Inferior parietal cortex (tissue), 1 donor: ENCODE data around the gene RHOT2.
A peak's percentile ranks its signal among the peaks of the same experiment; 100 is the strongest.
"Not testable (repeated sequence)": the region's sequence is repeated elsewhere in the genome, so short reads cannot be mapped to it uniquely, and the experiment has no call there.

Source experiments
- DNase-seq: peaks from one replicate; pipeline ENCODE4 v3.0.0-alpha.2; 2016; ENCODE audit errors: extremely low spot score

The RHOT2 gene

DNA sequence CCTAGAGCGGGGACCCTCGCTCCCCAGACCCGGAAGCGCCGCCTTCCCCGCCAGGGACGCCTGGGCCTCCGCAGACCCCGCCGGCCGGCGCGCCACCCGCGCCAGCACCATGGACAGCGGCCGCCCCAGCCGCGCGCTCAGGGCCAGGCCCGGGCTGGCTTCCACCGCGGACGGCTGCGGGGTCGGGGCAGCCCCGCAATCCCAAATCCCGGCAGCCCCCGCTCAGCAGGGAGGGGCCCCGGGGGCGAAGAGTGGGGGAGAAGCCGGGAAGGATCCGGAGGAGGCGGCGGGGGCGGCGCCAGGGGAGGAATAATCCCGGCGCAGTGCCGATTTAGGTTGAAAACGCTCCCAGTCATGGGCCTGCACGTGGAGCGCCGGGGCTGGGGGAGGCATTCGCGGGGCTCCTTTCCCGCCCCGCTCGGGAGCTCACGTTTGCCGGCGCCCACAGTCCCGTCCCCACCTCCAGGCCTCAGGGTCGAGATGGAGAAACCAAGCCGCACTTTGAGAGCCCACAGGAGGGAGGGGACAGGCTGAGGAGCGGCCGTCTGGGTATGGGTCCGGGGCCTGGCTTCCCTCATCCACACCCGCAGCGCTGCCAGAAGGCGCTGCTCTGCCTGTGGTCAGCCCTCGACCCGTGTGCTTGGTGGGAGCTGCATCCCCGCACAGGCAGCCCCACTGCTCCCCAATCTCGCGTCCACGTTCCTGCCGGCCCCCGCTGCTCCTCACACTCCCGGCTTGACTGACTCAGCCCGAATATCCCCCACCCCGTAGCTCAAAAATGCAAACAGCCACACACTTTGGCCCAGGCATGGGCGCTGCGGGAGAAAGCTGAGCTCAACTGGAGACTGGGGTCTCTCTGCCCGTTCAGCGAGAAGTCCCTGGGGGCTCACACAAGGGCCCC is 33.0 kb downstream of the RHOT2 start:
- DNase-seq = no peak

DNA sequence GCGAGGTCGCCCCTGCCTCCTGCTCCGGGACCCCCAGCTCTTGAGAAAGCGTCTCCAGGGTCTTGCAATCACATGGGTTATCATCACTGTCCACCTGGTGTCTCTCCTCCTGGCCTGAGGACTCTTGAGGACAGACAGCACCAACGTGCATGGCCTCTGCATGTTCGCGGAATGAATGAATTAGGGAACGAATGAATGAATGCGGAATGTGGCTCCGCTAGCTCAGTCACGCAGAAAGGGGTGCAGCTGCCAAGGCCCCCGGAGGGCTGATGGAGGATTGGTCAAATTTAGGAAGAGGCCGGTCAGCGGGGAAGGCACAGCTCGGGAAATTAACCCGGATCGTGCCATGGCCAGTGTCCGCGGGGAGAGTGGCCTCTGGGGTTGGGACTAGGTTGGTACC is 34.4 kb downstream of the RHOT2 start:
- no peak for DNase-seq

GRCh38 chr16:703406-703805 is 35.5 kb downstream of the RHOT2 start:
- no peak for DNase-seq

- DNase-seq = no peak
These were observed 36.1 kb downstream of the RHOT2 start for GRCh38 chr16:704047-704446.

GRCh38 chr16:704552-705380 is 36.8 kb downstream of the RHOT2 start:
- DNase-seq = no peak

- DNase-seq = no peak
These were observed 37.7 kb downstream of the RHOT2 start, which contains the start of gene FBXL16 for GRCh38 chr16:705431-706188. TSS of gene FBXL16 (minus strand) at chr16:705801. CDS start at chr16:697405, 8,396 bp downstream.

DNA sequence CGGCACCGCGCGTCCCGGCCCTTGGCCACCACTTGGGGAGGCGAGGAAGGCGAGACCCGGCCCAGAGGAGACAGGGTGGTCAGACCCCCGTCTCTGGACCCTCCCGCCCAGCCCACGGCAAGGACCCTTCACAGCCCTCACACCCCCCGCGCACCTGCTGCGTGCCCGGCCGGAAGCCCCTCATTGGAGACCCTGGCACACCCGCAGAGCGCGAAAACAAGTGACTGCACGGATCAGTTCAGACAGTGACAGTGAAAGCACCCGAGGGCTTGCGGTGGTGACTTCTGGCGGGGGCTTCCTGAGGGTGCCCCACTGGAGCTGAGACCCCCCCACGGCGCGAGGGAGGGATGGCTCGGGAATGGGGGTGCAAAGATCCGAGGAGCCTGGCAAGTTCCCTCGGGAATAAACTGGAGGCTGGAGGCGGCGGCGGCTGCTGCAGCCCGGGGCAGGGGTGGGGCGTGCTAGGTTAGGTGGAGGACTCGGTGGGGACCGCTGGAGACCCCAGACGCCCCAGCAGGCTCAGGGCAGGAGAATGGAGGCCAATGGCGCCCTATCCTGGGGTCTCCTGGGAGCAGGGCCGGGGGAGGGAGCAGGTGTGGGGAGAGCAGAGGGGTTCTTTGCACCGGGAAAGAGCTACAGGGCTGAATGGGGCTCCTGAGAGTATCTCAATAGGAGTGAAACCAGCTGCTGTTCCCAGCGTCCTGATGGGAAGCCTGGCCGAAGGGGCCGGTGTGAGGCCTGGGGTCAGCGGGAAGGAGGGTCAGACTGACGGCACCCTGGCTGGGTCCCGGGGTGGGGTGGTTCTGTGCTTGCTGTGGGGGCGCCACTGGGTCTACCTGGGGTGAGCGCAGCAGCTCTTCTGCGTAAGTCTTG is 38.5 kb downstream of the RHOT2 start:
- no peak for DNase-seq

DNA sequence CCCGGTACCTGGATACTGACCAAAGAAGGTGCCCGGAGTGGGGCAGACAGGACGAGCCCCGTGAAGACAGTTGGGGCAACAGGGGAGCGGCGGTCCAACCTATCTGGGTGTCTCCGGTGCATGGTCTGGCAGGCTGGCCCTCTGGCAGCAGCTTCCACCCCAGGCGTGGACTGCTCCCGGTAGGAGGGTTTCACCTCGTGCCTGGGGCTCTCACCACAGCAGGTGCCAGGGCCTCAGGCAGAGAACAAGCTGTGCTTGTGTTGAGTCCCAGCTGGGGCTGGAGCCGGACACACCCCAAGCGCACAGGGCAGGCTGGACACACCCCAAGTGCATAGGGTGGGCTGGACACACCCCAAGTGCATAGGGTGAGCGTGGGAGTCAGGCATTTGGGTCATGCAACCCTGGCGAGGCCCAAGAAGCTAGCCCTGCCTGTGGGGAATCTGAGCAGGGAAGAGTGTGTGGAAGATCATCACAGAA is 39.2 kb downstream of the RHOT2 start:
- DNase-seq = no peak

DNA sequence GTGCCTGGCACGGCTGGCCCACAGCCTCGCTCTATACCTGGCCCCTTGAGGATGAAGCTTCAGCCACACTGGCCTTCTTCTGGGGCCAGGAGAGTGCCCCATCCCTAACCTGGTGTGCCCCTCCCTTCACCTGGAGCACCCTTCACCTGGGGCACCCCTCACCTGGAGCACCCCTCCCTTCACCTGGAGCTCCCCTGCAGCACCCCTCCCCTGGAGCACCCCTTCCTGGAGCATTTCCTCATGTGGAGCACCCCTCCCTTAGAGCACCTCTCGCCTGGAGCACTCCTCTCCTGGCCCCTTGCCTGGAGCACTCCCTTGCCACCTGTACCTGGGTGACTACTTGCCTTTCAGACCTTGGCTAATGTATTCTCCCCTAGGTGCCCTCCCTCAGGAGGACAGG is 40.1 kb downstream of the RHOT2 start:
- no peak for DNase-seq

GRCh38 chr16:708959-709358 is 41.0 kb downstream of the RHOT2 start:
- no peak for DNase-seq

- peak; percentile 86 for DNase-seq
These were observed 41.9 kb downstream of the RHOT2 start for GRCh38 chr16:709566-710499.

- DNase-seq = no peak
These were observed 42.7 kb downstream of the RHOT2 start for GRCh38 chr16:710500-711075.

DNA sequence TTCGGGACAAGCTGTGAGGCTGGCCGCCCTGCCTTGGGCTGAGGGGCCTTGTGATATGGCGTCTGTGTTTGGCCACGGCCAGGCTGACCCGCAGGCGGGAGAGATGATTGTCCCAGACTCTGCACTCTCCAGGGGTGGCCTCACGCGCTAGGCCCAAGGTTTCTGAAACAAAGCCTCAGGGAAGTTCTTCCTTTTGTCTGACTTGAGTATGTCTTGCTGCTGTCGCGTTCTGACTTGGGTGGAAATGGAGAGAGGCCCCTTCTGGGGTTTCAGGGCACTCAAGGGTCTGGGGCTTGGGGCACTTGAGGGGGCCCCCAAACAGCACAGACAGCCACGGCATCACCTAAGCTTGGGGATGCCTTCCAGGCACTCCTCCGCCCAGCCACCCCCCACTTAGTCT is 43.2 kb downstream of the RHOT2 start:
- no peak for DNase-seq

- DNase-seq = peak; percentile 73
These were observed 43.8 kb downstream of the RHOT2 start for GRCh38 chr16:711548-712320.

DNA sequence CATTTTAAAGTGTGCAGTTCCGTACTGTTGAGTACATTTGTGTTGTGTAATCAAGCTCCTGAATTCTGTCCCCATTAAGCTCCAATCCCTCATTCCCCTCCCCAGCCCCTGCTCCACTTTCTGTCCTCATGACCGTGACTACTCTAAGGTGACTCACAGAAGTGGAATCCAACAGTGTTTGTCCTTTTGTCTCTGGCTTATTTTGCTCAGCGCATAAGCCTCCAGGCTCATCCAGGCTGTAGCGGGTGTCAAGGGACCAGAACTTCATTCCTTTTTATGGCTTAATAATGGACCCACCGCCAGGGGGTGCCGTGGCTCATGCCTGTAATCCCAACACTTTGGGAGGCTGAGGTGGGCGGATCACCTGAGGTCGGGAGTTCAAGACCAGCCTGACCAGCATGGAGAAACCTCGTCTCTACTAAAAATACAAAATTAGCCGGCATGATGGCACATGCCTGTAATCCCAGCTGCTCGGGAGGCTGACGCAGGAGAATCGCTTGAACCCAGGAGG is 44.9 kb downstream of the RHOT2 start:
- DNase-seq = not testable (repeated sequence)

DNA sequence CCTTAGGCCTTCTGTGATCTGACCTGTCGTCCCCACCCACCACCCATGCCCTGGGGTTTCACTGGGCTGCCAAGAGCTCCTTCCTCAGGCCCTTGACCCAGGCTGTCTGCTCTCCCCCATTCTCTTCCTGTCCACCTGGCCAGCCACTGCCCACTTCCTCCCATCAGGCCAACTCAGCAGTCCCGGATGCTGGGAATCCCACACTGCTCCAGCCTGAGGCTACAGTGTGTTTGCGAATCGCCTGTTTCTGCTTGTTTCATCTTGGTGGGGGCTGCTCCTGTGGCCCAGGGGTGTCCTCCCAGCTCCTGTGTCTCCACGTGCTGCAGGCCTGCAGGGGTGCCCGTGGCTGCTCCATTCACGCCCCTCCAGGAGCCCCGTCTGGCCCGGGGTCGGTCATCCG is 46.1 kb downstream of the RHOT2 start:
- no peak for DNase-seq

DNA sequence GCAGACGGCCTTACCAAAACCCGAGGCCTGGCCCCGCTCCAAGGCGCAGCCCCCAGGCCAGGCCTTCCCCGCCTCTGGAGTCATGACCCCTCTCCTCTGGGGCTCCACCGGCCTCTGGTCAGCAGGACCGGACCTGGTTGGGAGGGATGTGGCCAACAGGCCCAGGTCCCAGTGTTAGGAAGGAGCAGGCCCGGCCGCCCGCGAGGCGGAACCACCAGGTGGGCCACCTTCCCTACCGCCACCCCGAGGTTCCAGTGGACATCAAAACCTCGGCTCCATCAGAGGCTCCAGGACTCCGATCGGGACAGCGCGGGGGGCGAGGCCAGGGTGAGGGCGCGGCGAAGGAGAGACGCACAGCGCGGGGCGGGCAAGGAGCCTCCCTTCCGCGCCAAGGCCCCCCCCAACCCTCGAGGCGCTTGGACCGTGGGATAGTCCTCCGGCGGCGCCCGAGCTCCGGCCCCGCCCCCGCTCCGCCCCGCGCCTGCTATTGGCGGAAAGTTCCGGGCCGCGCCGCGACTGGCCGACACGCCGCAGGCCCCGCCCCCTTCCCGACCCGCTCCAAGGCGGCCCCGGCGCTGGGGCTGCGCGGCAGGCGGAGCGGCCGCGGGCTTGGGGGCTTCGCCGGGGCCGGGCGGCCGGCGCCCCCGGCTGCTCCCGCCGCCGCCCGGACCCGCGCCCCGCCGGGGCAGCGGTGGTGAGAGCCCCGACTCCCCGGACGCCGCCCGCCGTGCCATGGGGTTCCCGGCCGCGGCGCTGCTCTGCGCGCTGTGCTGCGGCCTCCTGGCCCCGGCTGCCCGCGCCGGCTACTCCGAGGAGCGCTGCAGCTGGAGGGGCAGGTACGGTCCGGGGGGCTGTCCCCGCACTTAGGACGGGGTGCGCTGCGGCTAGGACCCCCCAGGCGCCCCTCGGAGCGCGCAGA is 46.9 kb downstream of the RHOT2 start, which contains the start of gene METRN:
Gene METRN, plus strand, starts transcription at position 561 of the 919 bp plus-strand sequence. Its CDS starts 172 bp downstream, at position 733.
- DNase-seq = peak; percentile 81
